HepG2 (cell line): ENCODE data around the gene NHERF2. TPM values are rescaled to one million over a fixed set of nuclear protein-coding genes. Genes with fewer than 3 reads are reported as not detected.

Source experiments
- AHDC1 ChIP-seq: sonication (generic); formaldehyde crosslinking; IDR thresholded peaks from 2 replicates; pipeline ENCODE4 v1.5.1; 2020; ENCODE audit warnings: mild to moderate bottlenecking, missing genetic modification reagents, borderline replicate concordance
- BORCS8-MEF2B ChIP-seq: sonication (generic); formaldehyde crosslinking; IDR thresholded peaks from 2 replicates; pipeline ENCODE4 v1.8.0; 2022; ENCODE audit warnings: mild to moderate bottlenecking, missing genetic modification reagents
- CEBPZ ChIP-seq: IDR thresholded peaks from 2 replicates; pipeline ENCODE4 v1.6.1; 2012; ENCODE audit warnings: low read length, improper control_type of control experiment
- MZF1 ChIP-seq: sonication (generic); formaldehyde crosslinking; IDR thresholded peaks from 2 replicates; pipeline ENCODE4 v1.8.1; 2023; ENCODE audit warnings: mild to moderate bottlenecking, missing genetic modification reagents, borderline replicate concordance
- NFE2L1 ChIP-seq: sonication (generic); formaldehyde crosslinking; IDR thresholded peaks from 2 replicates; pipeline ENCODE4 v1.4.0; 2020; ENCODE audit warnings: missing genetic modification reagents, mild to moderate bottlenecking, borderline replicate concordance
- NKX3-1 ChIP-seq: sonication (generic); formaldehyde crosslinking; IDR thresholded peaks from 2 replicates; pipeline ENCODE4 v1.5.0; 2020; ENCODE audit warnings: missing genetic modification reagents
- REXO4 ChIP-seq: sonication (generic); formaldehyde crosslinking; IDR thresholded peaks from 2 replicates; pipeline ENCODE4 v1.8.0; 2022; ENCODE audit warnings: missing genetic modification reagents, mild to moderate bottlenecking, borderline replicate concordance
- RFX3 ChIP-seq: IDR thresholded peaks from 2 replicates; pipeline ENCODE4 v1.6.1; 2016; ENCODE audit warnings: missing biosample characterization, missing genetic modification reagents
- SMARCE1 ChIP-seq: fragments of 450-650 bp; IDR thresholded peaks from 2 replicates; pipeline ENCODE4 v1.6.1; 2017; ENCODE audit warnings: borderline replicate concordance
- SNAPC4 ChIP-seq: sonication (generic); formaldehyde crosslinking; IDR thresholded peaks from 2 replicates; pipeline ENCODE4 v1.4.0; 2020; ENCODE audit warnings: mild to moderate bottlenecking, missing genetic modification reagents
- U2AF1 ChIP-seq: fragments of 200-400 bp; formaldehyde crosslinking; optimal IDR thresholded peaks from 2 replicates; pipeline ENCODE3; 2017; ENCODE audit warnings: mild to moderate bottlenecking, low read depth, low read length
- ZBTB25 ChIP-seq: IDR thresholded peaks from 2 replicates; pipeline ENCODE4 v1.6.1; 2018; ENCODE audit warnings: missing genetic modification reagents
- ZNF570 ChIP-seq: sonication (generic); formaldehyde crosslinking; IDR thresholded peaks from 2 replicates; pipeline ENCODE4 v1.4.0; 2020; ENCODE audit warnings: mild to moderate bottlenecking, missing genetic modification reagents, borderline replicate concordance
- polyA plus RNA-seq, 8 experiments: library from polyadenylated mRNA; depleted of rRNA in 3 of 8; stranded (reverse) in 7 of 8; unstranded in 1 of 8; fragments of >200 nt; fragmentation: Illumina TruSeq in 4 of 8; extraction: Trizol in 4 of 8; gene quantifications; 2 replicates each; pipeline versions ENCODE4 v1.2.1 to v1.2.3, GENCODE V29; 2011 to 2016; ENCODE audit warnings: low read depth in 4 of 8, missing spikeins in 1 of 8, mixed read lengths in 1 of 8; ENCODE audit not compliant: insufficient read depth in 1 of 8
- total RNA-seq, 5 experiments: library from RNA; depleted of rRNA; stranded (reverse); fragments of >200 nt; fragmentation: Illumina TruSeq; extraction: Trizol; gene quantifications; 2 replicates each; pipeline ENCODE4 v1.2.3, GENCODE V29; 2016; ENCODE audit warnings: low read depth in 1 of 5

Gene NHERF2
- total and polyA plus RNA-seq, 2 of the 13 experiments (the other 11 are each of a cell fraction or from before 2014, with no cell fraction given), result 23.7 to 39.3 TPM

GRCh38 chr16:1983544-1984346 lies 43.0 kb upstream of the NHERF2 start, which contains the start of gene GFER (continued):
- TF ChIP-seq REXO4 (CRISPR knock-in tag) (no peak; the same call in 1 of the 2 replicates), MZF1 (no peak), ZNF570 (CRISPR knock-in tag) (no peak), SMARCE1 (no peak), BORCS8-MEF2B (no peak; the same call in 1 of the 2 replicates), NKX3-1 (CRISPR knock-in tag) (no peak), SNAPC4 (CRISPR knock-in tag) (no peak), AHDC1 (CRISPR knock-in tag) (no peak), CEBPZ (no peak), U2AF1 (no peak), ZBTB25 (CRISPR knock-in tag) (peak; percentile 54; the same call in 1 of the 2 replicates), NFE2L1 (CRISPR knock-in tag) (peak; percentile 40; the same call in 1 of the 2 replicates), RFX3 (CRISPR knock-in tag) (peak; percentile 86)
